ENCODE results near the gene MIB2. TPM values are rescaled to one million over a fixed set of nuclear protein-coding genes. Genes with fewer than 3 reads are reported as not detected.
"Not testable (repeated sequence)": the region's sequence is repeated elsewhere in the genome, so short reads cannot be mapped to it uniquely, and the experiment has no call there.

MIB2 gene
- total and polyA plus RNA-seq, 4 experiments from 2014 or later: 12.7 to 114 (median 73.5) TPM

- CTCF ChIA-PET (ENCODE audit: partially characterized antibody); H3K9me3 ChIP-seq (ENCODE audit: control insufficient read depth in 1 of 2, low read length in 2 of 2); H3K4me3 Mint-ChIP-seq; H3K4me1 ChIP-seq (ENCODE audit: insufficient read depth, low read length); H3K36me3 Mint-ChIP-seq; H3K27me3 Mint-ChIP-seq; H3K4me3 ChIP-seq (ENCODE audit: low read length in 2 of 2); H3K36me3 ChIP-seq (ENCODE audit: insufficient read depth, low read length); DNase-seq; H3K4me1 Mint-ChIP-seq; POLR2A ChIA-PET (ENCODE audit: partially characterized antibody); H3K9me3 Mint-ChIP-seq; intact Hi-C loops (cut with micrococcal nuclease); H3K27ac Mint-ChIP-seq; H3K27me3 ChIP-seq (ENCODE audit: insufficient read depth, low read length); H3K27ac ChIP-seq (ENCODE audit: low read depth, low read length): not testable (repeated sequence)
Measured at GRCh38 chr1:1640081-1640480, 24.8 kb downstream of the MIB2 start.

- H3K9me3 ChIP-seq (ENCODE audit: control insufficient read depth in 1 of 2, low read length in 2 of 2); DNase-seq; H3K27ac ChIP-seq (ENCODE audit: low read depth, low read length); intact Hi-C loops (cut with micrococcal nuclease); H3K27ac Mint-ChIP-seq; CTCF ChIA-PET (ENCODE audit: partially characterized antibody); H3K4me3 Mint-ChIP-seq; H3K27me3 ChIP-seq (ENCODE audit: insufficient read depth, low read length); H3K4me1 Mint-ChIP-seq; H3K27me3 Mint-ChIP-seq; H3K4me3 ChIP-seq (ENCODE audit: low read length in 2 of 2); POLR2A ChIA-PET (ENCODE audit: partially characterized antibody); H3K36me3 ChIP-seq (ENCODE audit: insufficient read depth, low read length); H3K9me3 Mint-ChIP-seq; H3K4me1 ChIP-seq (ENCODE audit: insufficient read depth, low read length): not testable (repeated sequence)
- H3K36me3 Mint-ChIP-seq: peaks cover 4 to 12% of the 10 kb centered on the region in 2 donors
Measured at GRCh38 chr1:1640711-1641461, 25.6 kb downstream of the MIB2 start.

GRCh38 chr1:1646326-1646725, 31.0 kb downstream of the MIB2 start:
- intact Hi-C loops (cut with micrococcal nuclease); POLR2A ChIA-PET (ENCODE audit: partially characterized antibody); H3K27ac Mint-ChIP-seq: not testable (repeated sequence)

DNA sequence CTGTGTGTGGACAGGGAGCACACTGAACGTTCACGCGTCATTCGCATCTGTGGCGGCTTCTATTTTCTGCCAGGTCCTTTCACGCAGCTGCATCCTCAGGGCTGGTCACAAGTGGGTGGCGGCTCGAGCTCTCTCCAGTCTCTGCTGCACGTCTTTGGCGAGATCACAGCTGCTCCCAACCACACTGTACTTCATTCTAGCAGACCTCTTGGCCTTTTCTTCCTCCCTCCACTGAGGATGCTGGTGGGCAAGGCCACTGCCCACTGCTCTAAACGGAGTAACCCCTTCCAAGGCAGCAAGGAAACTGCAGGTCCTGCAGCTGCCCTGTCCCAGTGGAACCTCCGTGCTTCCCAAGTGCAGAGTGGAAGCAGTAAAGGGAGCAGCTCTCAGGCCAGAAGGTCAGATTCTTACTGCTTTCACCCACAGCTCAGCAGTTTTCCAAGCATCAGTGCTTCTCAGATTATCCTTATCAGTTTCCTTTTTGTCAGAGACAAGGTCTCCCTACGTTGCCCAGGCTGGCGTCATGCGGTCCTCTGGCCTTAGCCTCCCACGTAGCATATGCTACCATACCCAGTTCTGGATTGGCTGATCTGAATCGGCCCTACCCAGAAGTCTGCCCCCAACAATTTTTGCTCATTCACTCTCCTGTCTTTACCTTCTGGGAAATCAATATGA, 32.4 kb downstream of the MIB2 start:
- H3K27ac ChIP-seq (ENCODE audit: low read depth, low read length); intact Hi-C loops (cut with micrococcal nuclease); H3K4me1 Mint-ChIP-seq; DNase-seq; H3K27ac Mint-ChIP-seq; H3K9me3 Mint-ChIP-seq; CTCF ChIA-PET (ENCODE audit: partially characterized antibody); H3K4me3 ChIP-seq (ENCODE audit: low read length in 2 of 2); H3K27me3 Mint-ChIP-seq; H3K4me1 ChIP-seq (ENCODE audit: insufficient read depth, low read length); POLR2A ChIA-PET (ENCODE audit: partially characterized antibody); H3K9me3 ChIP-seq (ENCODE audit: control insufficient read depth in 1 of 2, low read length in 2 of 2); H3K4me3 Mint-ChIP-seq; H3K27me3 ChIP-seq (ENCODE audit: insufficient read depth, low read length): not testable (repeated sequence)
- H3K36me3 Mint-ChIP-seq: peaks cover 48 to 52% of the 10 kb centered on the region in 2 donors
- H3K36me3 ChIP-seq (ENCODE audit: insufficient read depth, low read length): peaks cover 19% of the 10 kb centered on the region

More at GRCh38 chr1:1646326-1646725, 31.0 kb downstream of the MIB2 start:
- H3K27me3 Mint-ChIP-seq; H3K9me3 ChIP-seq (ENCODE audit: control insufficient read depth in 1 of 2, low read length in 2 of 2); H3K27ac ChIP-seq (ENCODE audit: low read depth, low read length); DNase-seq; H3K9me3 Mint-ChIP-seq; CTCF ChIA-PET (ENCODE audit: partially characterized antibody); H3K4me3 ChIP-seq (ENCODE audit: low read length in 2 of 2); H3K4me3 Mint-ChIP-seq; H3K4me1 Mint-ChIP-seq; H3K4me1 ChIP-seq (ENCODE audit: insufficient read depth, low read length); H3K27me3 ChIP-seq (ENCODE audit: insufficient read depth, low read length): not testable (repeated sequence)
- peaks cover 34 to 39% of the 10 kb centered on the region in 2 donors for H3K36me3 Mint-ChIP-seq
- H3K36me3 ChIP-seq (ENCODE audit: insufficient read depth, low read length): peaks cover 10% of the 10 kb centered on the region

- DNase-seq; H3K9me3 ChIP-seq (ENCODE audit: control insufficient read depth in 1 of 2, low read length in 2 of 2); H3K27ac ChIP-seq (ENCODE audit: low read depth, low read length); H3K9me3 Mint-ChIP-seq; H3K27ac Mint-ChIP-seq; CTCF ChIA-PET (ENCODE audit: partially characterized antibody); H3K27me3 ChIP-seq (ENCODE audit: insufficient read depth, low read length); H3K4me1 ChIP-seq (ENCODE audit: insufficient read depth, low read length); H3K4me1 Mint-ChIP-seq; POLR2A ChIA-PET (ENCODE audit: partially characterized antibody); H3K27me3 Mint-ChIP-seq; H3K4me3 Mint-ChIP-seq; H3K4me3 ChIP-seq (ENCODE audit: low read length in 2 of 2); intact Hi-C loops (cut with micrococcal nuclease): not testable (repeated sequence)
- peaks cover 20% of the 10 kb centered on the region for H3K36me3 ChIP-seq (ENCODE audit: insufficient read depth, low read length)
- peaks cover 49 to 53% of the 10 kb centered on the region in 2 donors for H3K36me3 Mint-ChIP-seq
Measured at GRCh38 chr1:1648265-1648664, 33.0 kb downstream of the MIB2 start.

- POLR2A ChIA-PET (ENCODE audit: partially characterized antibody): interaction anchor here (0.9 kb wide), 1 partner anchor 28 kb away, joined by 4 read pairs; no protein-coding TSS in a partner anchor
- H3K9me3 ChIP-seq (ENCODE audit: control insufficient read depth in 1 of 2, low read length in 2 of 2); H3K4me1 ChIP-seq (ENCODE audit: insufficient read depth, low read length); H3K4me1 Mint-ChIP-seq; H3K9me3 Mint-ChIP-seq; H3K27me3 Mint-ChIP-seq; CTCF ChIA-PET (ENCODE audit: partially characterized antibody); H3K27me3 ChIP-seq (ENCODE audit: insufficient read depth, low read length): not testable (repeated sequence)
- intact Hi-C loops (cut with micrococcal nuclease): loop anchor here (10.0 kb wide), 1 partner anchor 84 kb away; the partner anchor contains the start of gene SSU72
- H3K4me3 ChIP-seq (ENCODE audit: low read length in 2 of 2): peak within 1 kb of the TSS in 1 of 2 donors; percentile 56
- H3K27ac ChIP-seq (ENCODE audit: low read depth, low read length): peak within 1 kb of the TSS; percentile 67
- DNase-seq: peak; percentile 95 to 99 (median 97)
- peaks cover 22% of the 10 kb centered on the region for H3K36me3 ChIP-seq (ENCODE audit: insufficient read depth, low read length)
- H3K36me3 Mint-ChIP-seq: peaks cover 6 to 24% of the 10 kb centered on the region in 2 donors
- peak within 1 kb of the TSS; percentile 86 to 98 (median 94) for H3K4me3 Mint-ChIP-seq
- peak within 1 kb of the TSS; percentile 92 to 100 (median 99) for H3K27ac Mint-ChIP-seq
Measured at GRCh38 chr1:1658583-1659549, 43.6 kb downstream of the MIB2 start, which contains the start of gene CDK11B. Gene CDK11B, minus strand, starts transcription at chr1:1659004. Its CDS starts 1,519 bp downstream, at chr1:1657485.

DNA sequence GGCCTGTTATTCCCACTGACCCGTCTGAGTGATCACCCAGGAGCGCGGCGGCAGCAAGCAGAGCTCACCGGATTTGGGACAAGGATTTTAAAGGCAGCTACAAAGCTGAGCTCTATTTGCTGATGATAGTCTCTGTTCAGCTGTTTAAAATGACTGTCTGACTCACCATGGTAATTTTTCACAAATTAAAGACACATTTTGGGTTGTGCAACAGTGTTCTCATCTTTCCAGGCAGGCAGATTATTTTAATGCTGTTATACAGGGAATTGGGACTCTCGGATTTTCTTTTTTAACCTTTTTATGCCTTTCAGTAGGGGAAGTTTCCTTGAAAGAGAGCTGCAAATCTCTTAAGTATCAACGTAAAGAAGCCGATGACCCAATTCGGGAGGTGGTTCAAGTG, 47.1 kb downstream of the MIB2 start:
- H3K4me3 ChIP-seq (ENCODE audit: low read length in 2 of 2); H3K4me1 Mint-ChIP-seq; H3K9me3 ChIP-seq (ENCODE audit: control insufficient read depth in 1 of 2, low read length in 2 of 2); H3K4me3 Mint-ChIP-seq; H3K9me3 Mint-ChIP-seq; H3K27me3 Mint-ChIP-seq; intact Hi-C loops (cut with micrococcal nuclease); CTCF ChIA-PET (ENCODE audit: partially characterized antibody); H3K27ac ChIP-seq (ENCODE audit: low read depth, low read length); H3K27me3 ChIP-seq (ENCODE audit: insufficient read depth, low read length); DNase-seq: not testable (repeated sequence)
- Mint-ChIP-seq H3K27ac (peak overlapping the region in 2 of 7 donors; percentile 22 to 84), H3K36me3 (peaks cover 5 to 19% of the 10 kb centered on the region in 2 donors)
- Histone ChIP-seq H3K36me3 (ENCODE audit: insufficient read depth, low read length) (peaks cover 15% of the 10 kb centered on the region), H3K4me1 (ENCODE audit: insufficient read depth, low read length) (peaks cover 11% of the 10 kb centered on the region)
- POLR2A ChIA-PET (ENCODE audit: partially characterized antibody): interaction anchor here (0.9 kb wide), 1 partner anchor 67 kb away, joined by 3 read pairs; no protein-coding TSS in a partner anchor
